Tibial artery (tissue), 4 donors: Measurements from ENCODE around the gene EMP2.
"Not testable (repeated sequence)": the region's sequence is repeated elsewhere in the genome, so short reads cannot be mapped to it uniquely, and the experiment has no call there.

Source experiments
- DNase-seq, 2 donors: peaks; one replicate each; pipeline ENCODE4 v3.0.0-alpha.2; 2019
- H3K27ac ChIP-seq, 2 donors: fragments of 200-600 bp; sonication (generic) in 1 of 2; 1 replicate in 1 of 2; 2 replicates in 1 of 2; pipeline ENCODE4 v1.5.1; 2018 to 2019; ENCODE audit warnings: mild to moderate bottlenecking in 1 of 2
- H3K27me3 ChIP-seq, 2 donors: fragments of 200-600 bp; sonication (generic) in 1 of 2; one replicate each; pipeline versions ENCODE4 v1.5.1 to v1.6.0; 2016 to 2019
- H3K36me3 ChIP-seq, 3 donors: fragments of 200-600 bp; sonication (generic) in 2 of 3; one replicate each; pipeline ENCODE4 v1.5.1; 2016 to 2019; ENCODE audit warnings: mild to moderate bottlenecking in 2 of 3
- H3K4me1 ChIP-seq, 4 donors: fragments of 200-600 bp; sonication (generic) in 2 of 4; 1 replicate in 3 of 4; 2 replicates in 1 of 4; pipeline ENCODE4 v1.5.1; 2016 to 2019
- H3K4me3 ChIP-seq, 2 donors: fragments of 200-600 bp; sonication (generic) in 1 of 2; 1 replicate in 1 of 2; 2 replicates in 1 of 2; pipeline ENCODE4 v1.5.1; 2018 to 2019; ENCODE audit warnings: mild to moderate bottlenecking in 2 of 2
- H3K9me3 ChIP-seq, 3 donors: fragments of 200-600 bp; sonication (generic) in 1 of 3; one replicate each; pipeline ENCODE4 v1.5.1; 2016 to 2019
- intact Hi-C: fragments of 100-400 bp; cut with DNase I; formaldehyde crosslinking; loops from one replicate; pipeline ENCODE4 v1.15.0; 2023; ENCODE audit warnings: low total_unique reads
- TF ChIP-seq, protein P1 (sequence below), 2 experiments: fragments of 200-600 bp in 1 of 2; fragments of 450-650 bp in 1 of 2; IDR thresholded peaks; one replicate each; pipeline ENCODE4 v1.5.1; 2017 to 2019; ENCODE audit warnings: antibody characterized with exemption in 2 of 2, mild to moderate bottlenecking in 1 of 2, moderate library complexity in 1 of 2

The EMP2 gene

GRCh38 chr16:10509534-10510025, 70.8 kb downstream of the EMP2 start:
- H3K36me3 ChIP-seq = peaks cover 6 to 13% (median 9%) of the 10 kb centered on the region in 3 donors
- H3K27ac ChIP-seq = no peak overlapping the region
- TF ChIP-seq, protein P1, sequence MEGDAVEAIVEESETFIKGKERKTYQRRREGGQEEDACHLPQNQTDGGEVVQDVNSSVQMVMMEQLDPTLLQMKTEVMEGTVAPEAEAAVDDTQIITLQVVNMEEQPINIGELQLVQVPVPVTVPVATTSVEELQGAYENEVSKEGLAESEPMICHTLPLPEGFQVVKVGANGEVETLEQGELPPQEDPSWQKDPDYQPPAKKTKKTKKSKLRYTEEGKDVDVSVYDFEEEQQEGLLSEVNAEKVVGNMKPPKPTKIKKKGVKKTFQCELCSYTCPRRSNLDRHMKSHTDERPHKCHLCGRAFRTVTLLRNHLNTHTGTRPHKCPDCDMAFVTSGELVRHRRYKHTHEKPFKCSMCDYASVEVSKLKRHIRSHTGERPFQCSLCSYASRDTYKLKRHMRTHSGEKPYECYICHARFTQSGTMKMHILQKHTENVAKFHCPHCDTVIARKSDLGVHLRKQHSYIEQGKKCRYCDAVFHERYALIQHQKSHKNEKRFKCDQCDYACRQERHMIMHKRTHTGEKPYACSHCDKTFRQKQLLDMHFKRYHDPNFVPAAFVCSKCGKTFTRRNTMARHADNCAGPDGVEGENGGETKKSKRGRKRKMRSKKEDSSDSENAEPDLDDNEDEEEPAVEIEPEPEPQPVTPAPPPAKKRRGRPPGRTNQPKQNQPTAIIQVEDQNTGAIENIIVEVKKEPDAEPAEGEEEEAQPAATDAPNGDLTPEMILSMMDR (IDR thresholded peaks at IDR 0.05) = peak; percentile 75 to 81
- no peaks in the 10 kb centered on the region for H3K27me3 ChIP-seq
- H3K4me1 ChIP-seq = peaks cover 0 to 7% (median 6%) of the 10 kb centered on the region in 4 donors
- peak in 1 of 2 donors; percentile 47 for DNase-seq
- no peaks in the 10 kb centered on the region for H3K9me3 ChIP-seq
- H3K4me3 ChIP-seq = no peak overlapping the region
- intact Hi-C loops = loop anchor here (5.0 to 10.0 kb wide), 2 partner anchors 195 to 257 kb away; no protein-coding TSS in a partner anchor

- H3K27ac ChIP-seq, H3K9me3 ChIP-seq, DNase-seq, H3K36me3 ChIP-seq, H3K4me3 ChIP-seq, H3K4me1 ChIP-seq, H3K27me3 ChIP-seq: not testable (repeated sequence)
- intact Hi-C loops = loop anchor here (5.0 kb wide), 1 partner anchor 253 kb away; no protein-coding TSS in a partner anchor
Observed at GRCh38 chr16:10505286-10505685, 75.1 kb downstream of the EMP2 start.

DNA sequence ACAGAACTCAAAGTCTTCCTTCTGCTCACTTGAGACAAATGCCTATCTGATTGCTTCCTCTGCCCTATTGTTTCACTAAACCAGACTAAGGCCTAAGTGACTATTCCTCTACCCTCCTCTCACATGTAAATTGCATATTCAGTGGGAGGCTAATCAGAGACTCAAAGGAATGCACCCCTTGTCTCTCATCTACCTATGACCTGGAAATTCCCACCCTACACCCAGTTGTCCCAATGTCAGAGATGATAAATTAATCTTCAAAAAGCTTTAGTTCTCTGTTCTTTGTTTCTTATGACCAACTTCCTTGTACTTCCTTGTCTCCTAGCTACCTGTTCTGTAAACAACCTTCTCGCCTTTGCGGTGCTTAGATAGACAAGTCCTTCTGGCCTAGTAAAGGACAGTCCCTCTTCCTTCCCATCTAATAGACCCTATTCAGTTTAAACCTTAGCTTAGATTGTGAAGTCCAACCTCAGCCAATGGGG, 76.0 kb downstream of the EMP2 start:
- H3K27me3 ChIP-seq = no peaks in the 10 kb centered on the region
- intact Hi-C loops = no loop called here
- H3K9me3 ChIP-seq = no peaks in the 10 kb centered on the region
- no peaks in the 10 kb centered on the region for H3K4me1 ChIP-seq
- no peak for DNase-seq
- no peak overlapping the region for H3K27ac ChIP-seq
- TF ChIP-seq, protein P1 (IDR thresholded peaks at IDR 0.05) = no peak
- no peak overlapping the region for H3K4me3 ChIP-seq
- H3K36me3 ChIP-seq = peaks cover 6 to 9% (median 8%) of the 10 kb centered on the region in 3 donors

GRCh38 chr16:10502776-10503175, 77.6 kb downstream of the EMP2 start:
- Histone ChIP-seq H3K4me1 (no peaks in the 10 kb centered on the region), H3K36me3 (peaks cover 0 to 9% (median 1%) of the 10 kb centered on the region in 3 donors), H3K27me3 (no peaks in the 10 kb centered on the region), H3K4me3 (no peak overlapping the region), H3K27ac (no peak overlapping the region), H3K9me3 (no peaks in the 10 kb centered on the region)
- DNase-seq = no peak
- TF ChIP-seq, protein P1 (IDR thresholded peaks at IDR 0.05) = no peak
- intact Hi-C loops = no loop called here

DNA sequence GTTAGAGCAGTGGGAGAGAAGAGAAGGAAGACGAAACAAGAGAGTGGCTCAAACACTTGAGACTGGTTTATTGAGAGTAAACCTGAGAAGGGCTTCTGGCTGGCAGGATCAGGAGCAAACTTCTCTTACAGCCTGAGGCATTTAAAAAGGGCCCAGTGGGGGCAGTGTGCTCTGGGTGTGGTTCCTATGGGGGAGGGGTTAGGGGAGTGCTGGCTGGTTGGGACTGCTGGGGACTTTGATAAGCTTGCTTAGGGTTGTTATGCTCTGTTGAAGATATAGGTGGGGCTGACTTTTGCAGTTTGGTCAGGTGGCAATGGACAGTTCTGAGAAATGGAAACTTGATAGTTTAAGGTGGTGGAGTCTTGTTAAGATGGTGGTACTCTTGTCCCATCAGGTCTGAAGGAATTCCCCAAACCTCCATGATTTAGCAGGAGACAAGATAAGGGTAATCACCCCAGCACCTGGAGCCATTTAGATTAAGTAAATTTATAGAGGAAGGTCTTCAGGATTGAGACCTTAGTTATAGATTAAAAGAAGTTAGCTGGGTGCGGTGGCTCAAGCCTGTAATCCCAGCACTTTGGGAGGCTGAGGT, 79.3 kb downstream of the EMP2 start:
- Histone ChIP-seq H3K9me3 (no peaks in the 10 kb centered on the region), H3K27me3 (no peaks in the 10 kb centered on the region), H3K36me3 (peaks cover 0 to 2% (median 0%) of the 10 kb centered on the region in 3 donors), H3K27ac (no peak overlapping the region), H3K4me1 (no peaks in the 10 kb centered on the region), H3K4me3 (no peak overlapping the region)
- TF ChIP-seq, protein P1 (IDR thresholded peaks at IDR 0.05) = no peak
- intact Hi-C loops = no loop called here
- DNase-seq = no peak

- DNase-seq = no peak
- TF ChIP-seq, protein P1 (IDR thresholded peaks at IDR 0.05) = no peak
- no peak overlapping the region for H3K4me3 ChIP-seq
- no peaks in the 10 kb centered on the region for H3K27me3 ChIP-seq
- H3K9me3 ChIP-seq = peaks cover 0 to under 1% (median 0%) of the 10 kb centered on the region in 3 donors
- H3K4me1 ChIP-seq = no peaks in the 10 kb centered on the region
- H3K27ac ChIP-seq = no peak overlapping the region
- H3K36me3 ChIP-seq = peaks cover 0 to 5% (median 0%) of the 10 kb centered on the region in 3 donors
- intact Hi-C loops = no loop called here
Observed at GRCh38 chr16:10500582-10500981, 79.8 kb downstream of the EMP2 start.
